Measurements from ENCODE around the gene SMPD3. TPM values are rescaled to one million over a fixed set of nuclear protein-coding genes. Genes with fewer than 3 reads are reported as not detected.

The SMPD3 gene
- total RNA-seq, 4 donors from 2014 or later = 51.1 to 168 (median 68.9) TPM

DNA sequence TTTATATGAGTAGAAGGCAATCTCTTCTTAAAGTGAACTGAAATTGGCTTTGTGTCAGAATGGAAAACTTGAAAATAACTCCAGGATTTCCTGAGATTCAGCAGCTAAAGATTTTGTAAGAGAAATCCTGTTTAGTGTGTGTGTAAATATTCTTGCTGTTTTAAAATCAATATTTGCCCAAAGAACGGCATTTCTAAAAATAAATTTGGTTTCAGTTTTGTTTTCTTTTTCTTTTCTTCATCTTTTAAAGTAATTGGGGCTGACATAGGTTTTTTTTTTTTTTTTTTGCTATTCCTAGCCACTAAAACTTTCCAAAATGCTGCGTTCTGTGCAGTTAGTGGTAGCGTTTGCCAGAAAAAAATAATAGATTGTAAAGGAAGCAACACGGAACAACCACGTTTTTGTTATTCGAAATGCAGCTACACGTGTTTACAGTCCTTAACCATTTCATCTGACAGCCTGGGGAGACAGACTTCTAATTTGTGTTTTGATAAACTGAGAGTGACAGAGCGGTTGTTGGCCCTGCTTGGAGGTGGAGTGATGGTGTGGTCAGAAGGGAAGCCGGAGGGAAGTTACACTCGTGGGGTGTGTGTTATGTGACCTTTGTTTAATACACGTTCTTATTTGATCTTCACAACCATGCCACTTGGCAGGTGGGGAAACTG lies 21.6 kb upstream of the SMPD3 start:
- Histone ChIP-seq H3K27ac (peak overlapping the region; percentile 23 to 72 (median 68)), H3K4me1 (peaks cover 0 to 28% (median 17%) of the 10 kb centered on the region in 4 donors), H3K27me3 (no peaks in the 10 kb centered on the region), H3K36me3 (no peaks in the 10 kb centered on the region), H3K4me3 (peak overlapping the region in 1 of 4 donors; percentile 10), H3K9me3 (no peaks in the 10 kb centered on the region)
- 0 to 12% methylated on average over 9 to 11 of the region's 11 CpGs for WGBS, 2 donors (ENCODE audit: low coverage in 1 of 2)
- in situ Hi-C loops (cut with MboI; ENCODE audit: low pct_ligation_motif_present in 1 of 4, low pct_unique_long_range_greater_than_20kb in 1 of 4, low sequenced_read_pairs in 3 of 4) = no loop called here
- intact Hi-C loops (cut with DNase I; ENCODE audit: low total_unique reads) = no loop called here
- no peak for TF ChIP-seq POLR2AphosphoS5 (IDR thresholded peaks at IDR 0.05)
- TF ChIP-seq POLR2A (IDR thresholded peaks at IDR 0.05) = no peak
- TF ChIP-seq, protein P1, sequence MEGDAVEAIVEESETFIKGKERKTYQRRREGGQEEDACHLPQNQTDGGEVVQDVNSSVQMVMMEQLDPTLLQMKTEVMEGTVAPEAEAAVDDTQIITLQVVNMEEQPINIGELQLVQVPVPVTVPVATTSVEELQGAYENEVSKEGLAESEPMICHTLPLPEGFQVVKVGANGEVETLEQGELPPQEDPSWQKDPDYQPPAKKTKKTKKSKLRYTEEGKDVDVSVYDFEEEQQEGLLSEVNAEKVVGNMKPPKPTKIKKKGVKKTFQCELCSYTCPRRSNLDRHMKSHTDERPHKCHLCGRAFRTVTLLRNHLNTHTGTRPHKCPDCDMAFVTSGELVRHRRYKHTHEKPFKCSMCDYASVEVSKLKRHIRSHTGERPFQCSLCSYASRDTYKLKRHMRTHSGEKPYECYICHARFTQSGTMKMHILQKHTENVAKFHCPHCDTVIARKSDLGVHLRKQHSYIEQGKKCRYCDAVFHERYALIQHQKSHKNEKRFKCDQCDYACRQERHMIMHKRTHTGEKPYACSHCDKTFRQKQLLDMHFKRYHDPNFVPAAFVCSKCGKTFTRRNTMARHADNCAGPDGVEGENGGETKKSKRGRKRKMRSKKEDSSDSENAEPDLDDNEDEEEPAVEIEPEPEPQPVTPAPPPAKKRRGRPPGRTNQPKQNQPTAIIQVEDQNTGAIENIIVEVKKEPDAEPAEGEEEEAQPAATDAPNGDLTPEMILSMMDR (IDR thresholded peaks at IDR 0.05) = no peak
- no peak for TF ChIP-seq EP300 (IDR thresholded peaks at IDR 0.05; ENCODE audit: low read depth)
- no peak for DNase-seq

DNA sequence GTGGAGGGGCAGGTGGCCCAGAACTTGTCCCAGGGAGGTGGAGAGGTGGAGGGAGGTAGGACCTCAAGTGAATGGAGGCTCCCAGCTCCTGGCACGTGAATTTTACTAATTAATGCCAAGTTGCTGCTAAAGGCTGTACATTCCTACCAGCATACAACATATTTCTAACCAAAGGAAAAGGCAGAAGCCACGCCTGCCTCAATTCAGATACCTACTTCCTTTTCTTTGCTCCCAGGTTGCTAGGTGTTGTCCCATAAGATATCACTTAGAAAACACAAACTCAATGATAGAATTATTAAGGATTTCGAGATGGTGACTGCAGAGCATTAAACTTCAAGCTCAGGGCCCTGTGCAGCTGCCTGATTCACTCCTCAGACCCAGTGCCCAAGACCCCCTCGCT lies 20.5 kb upstream of the SMPD3 start:
- intact Hi-C loops (cut with DNase I; ENCODE audit: low total_unique reads) (no loop called here), in situ Hi-C loops (cut with MboI; ENCODE audit: low pct_ligation_motif_present in 1 of 4, low pct_unique_long_range_greater_than_20kb in 1 of 4, low sequenced_read_pairs in 3 of 4) (no loop called here)
- H3K9me3 ChIP-seq = no peaks in the 10 kb centered on the region
- H3K4me3 ChIP-seq = no peak overlapping the region
- H3K36me3 ChIP-seq = no peaks in the 10 kb centered on the region
- H3K27ac ChIP-seq = peak overlapping the region in 3 of 4 donors; percentile 23 to 72 (median 67)
- WGBS, 2 donors (ENCODE audit: low coverage in 1 of 2) = 54 to 60% methylated on average over 1 to 4 of the region's 4 CpGs
- no peak for DNase-seq
- peaks cover 0 to 28% (median 17%) of the 10 kb centered on the region in 4 donors for H3K4me1 ChIP-seq
- no peaks in the 10 kb centered on the region for H3K27me3 ChIP-seq
- TF ChIP-seq POLR2AphosphoS5 (IDR thresholded peaks at IDR 0.05) (no peak), POLR2A (IDR thresholded peaks at IDR 0.05) (no peak), EP300 (IDR thresholded peaks at IDR 0.05; ENCODE audit: low read depth) (no peak)
- TF ChIP-seq, protein P1 (IDR thresholded peaks at IDR 0.05) = no peak

DNA sequence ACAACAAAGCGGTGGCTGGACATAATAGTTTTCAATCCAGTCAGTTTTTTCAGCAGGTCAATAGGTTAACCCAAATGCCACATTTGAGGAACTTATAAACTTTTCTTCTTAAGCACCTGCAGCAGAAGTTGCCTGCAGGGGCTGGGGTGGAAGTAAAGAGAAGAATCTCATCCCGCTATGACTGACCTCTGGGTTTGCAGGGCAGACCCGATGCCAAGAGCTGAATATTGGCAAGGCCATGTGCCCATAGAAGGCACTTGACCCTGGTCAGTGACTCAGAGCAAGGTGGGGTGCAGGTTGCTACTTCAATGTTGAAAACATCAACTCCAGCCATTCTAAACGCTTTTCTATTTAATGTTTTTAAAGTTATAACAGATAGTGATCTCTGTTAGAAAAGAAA lies 17.9 kb upstream of the SMPD3 start:
- TF ChIP-seq POLR2AphosphoS5 (IDR thresholded peaks at IDR 0.05) = no peak
- TF ChIP-seq, protein P1 (IDR thresholded peaks at IDR 0.05) = no peak
- TF ChIP-seq POLR2A (IDR thresholded peaks at IDR 0.05) = no peak
- TF ChIP-seq EP300 (IDR thresholded peaks at IDR 0.05; ENCODE audit: low read depth) = no peak
- Histone ChIP-seq H3K36me3 (no peaks in the 10 kb centered on the region), H3K27ac (no peak overlapping the region), H3K9me3 (no peaks in the 10 kb centered on the region), H3K4me1 (peaks cover 0 to 28% (median 17%) of the 10 kb centered on the region in 4 donors), H3K27me3 (no peaks in the 10 kb centered on the region), H3K4me3 (no peak overlapping the region)
- WGBS, 2 donors (ENCODE audit: low coverage in 1 of 2) = 60 to 69% methylated on average over 1 to 4 of the region's 4 CpGs
- DNase-seq = no peak
- in situ Hi-C loops (cut with MboI; ENCODE audit: low pct_ligation_motif_present in 1 of 4, low pct_unique_long_range_greater_than_20kb in 1 of 4, low sequenced_read_pairs in 3 of 4) (no loop called here), intact Hi-C loops (cut with DNase I; ENCODE audit: low total_unique reads) (no loop called here)

DNA sequence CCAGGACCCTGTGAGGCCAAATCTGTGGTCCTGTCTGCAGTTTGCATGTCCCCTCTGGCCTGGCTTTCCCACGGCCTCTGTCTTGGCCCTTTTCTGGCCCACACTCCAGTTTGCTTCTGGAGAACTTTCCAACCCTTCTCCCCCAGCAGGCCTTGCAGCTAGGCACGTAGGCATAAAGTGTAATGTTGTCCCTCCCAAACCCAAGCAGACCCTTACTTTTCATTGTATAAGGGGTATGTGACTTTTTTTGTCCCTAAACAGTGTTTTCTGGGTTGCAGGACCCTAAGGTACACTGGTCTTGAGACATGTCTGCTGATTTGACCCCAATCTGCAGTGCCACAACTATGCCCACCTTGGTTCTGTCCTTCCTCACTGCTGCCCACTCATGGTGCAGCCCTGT lies 15.6 kb upstream of the SMPD3 start:
- in situ Hi-C loops (cut with MboI; ENCODE audit: low pct_ligation_motif_present in 1 of 4, low pct_unique_long_range_greater_than_20kb in 1 of 4, low sequenced_read_pairs in 3 of 4) (no loop called here), intact Hi-C loops (cut with DNase I; ENCODE audit: low total_unique reads) (loop anchor here (1.0 kb wide), 1 partner anchor 37 kb away; no protein-coding TSS in a partner anchor)
- Histone ChIP-seq H3K4me3 (no peak overlapping the region), H3K4me1 (peaks cover 0 to 7% (median 6%) of the 10 kb centered on the region in 4 donors), H3K36me3 (no peaks in the 10 kb centered on the region), H3K27ac (no peak overlapping the region), H3K27me3 (no peaks in the 10 kb centered on the region), H3K9me3 (no peaks in the 10 kb centered on the region)
- TF ChIP-seq, protein P1 (IDR thresholded peaks at IDR 0.05) = no peak
- TF ChIP-seq EP300 (IDR thresholded peaks at IDR 0.05; ENCODE audit: low read depth) (no peak), POLR2A (IDR thresholded peaks at IDR 0.05) (no peak), POLR2AphosphoS5 (IDR thresholded peaks at IDR 0.05) (no peak)
- no peak for DNase-seq
- 71 to 79% methylated on average over 1 to 2 of the region's 2 CpGs for WGBS, 2 donors (ENCODE audit: low coverage in 1 of 2)
